Kidney epithelial cell (primary cell): ENCODE results near the gene CTIF. TPM values are rescaled to one million over a fixed set of nuclear protein-coding genes. Genes with fewer than 3 reads are reported as not detected.

ENCODE experiments used
- DNase-seq: peaks from one replicate; pipeline ENCODE4 v3.0.0-alpha.2; 2010; ENCODE audit warnings: low read depth
- H3K27me3 ChIP-seq: 2 replicates; pipeline ENCODE4 v1.6.0; 2011; ENCODE audit warnings: low read length; ENCODE audit not compliant: control insufficient read depth, insufficient read depth
- H3K36me3 ChIP-seq: 2 replicates; pipeline ENCODE4 v1.5.1; 2011; ENCODE audit warnings: low read length; ENCODE audit not compliant: control insufficient read depth, insufficient read depth
- H3K4me3 ChIP-seq: 2 replicates; pipeline ENCODE4 v1.5.1; 2011; ENCODE audit warnings: low read depth, mild to moderate bottlenecking, control low read depth, low read length
- total RNA-seq: library from RNA; depleted of rRNA; stranded (reverse); fragments of >200 nt; gene quantifications from 2 replicates; pipeline ENCODE4 v1.2.3, GENCODE V29; 2015
- TF ChIP-seq, protein P1 (sequence below): IDR thresholded peaks from 2 replicates; pipeline ENCODE4 v1.5.1; 2011; ENCODE audit warnings: mild to moderate bottlenecking, moderate library complexity, low read length, control low read depth, inconsistent platforms; ENCODE audit not compliant: insufficient read depth, poor library complexity, severe bottlenecking

The CTIF gene
- total RNA-seq, 1 donor from 2014 or later, result 24.3 TPM

DNA sequence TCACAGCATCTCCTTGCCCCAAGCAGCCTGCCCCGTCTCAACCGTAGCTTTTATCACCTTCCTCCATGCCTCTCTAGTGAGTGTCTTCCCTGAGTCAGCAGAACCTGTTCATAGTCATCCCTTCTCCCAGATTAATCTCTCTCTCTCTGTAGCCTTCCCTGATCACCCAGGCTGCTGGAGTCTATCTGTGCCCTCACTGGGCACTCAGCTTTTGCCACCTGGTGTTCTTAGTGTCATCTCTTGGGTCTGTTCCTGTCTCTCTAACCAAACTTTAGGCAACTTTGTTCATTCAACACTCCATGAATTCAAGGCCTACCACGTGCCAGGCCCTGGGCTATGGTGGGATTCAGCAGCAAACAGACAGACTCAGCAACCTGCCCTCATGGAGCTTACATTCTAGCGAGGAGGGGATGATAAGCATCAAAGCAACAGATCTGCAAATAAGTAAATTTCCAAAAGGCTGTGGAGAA is 252.8 kb downstream of the CTIF start:
- no peak for DNase-seq
- TF ChIP-seq, protein P1, sequence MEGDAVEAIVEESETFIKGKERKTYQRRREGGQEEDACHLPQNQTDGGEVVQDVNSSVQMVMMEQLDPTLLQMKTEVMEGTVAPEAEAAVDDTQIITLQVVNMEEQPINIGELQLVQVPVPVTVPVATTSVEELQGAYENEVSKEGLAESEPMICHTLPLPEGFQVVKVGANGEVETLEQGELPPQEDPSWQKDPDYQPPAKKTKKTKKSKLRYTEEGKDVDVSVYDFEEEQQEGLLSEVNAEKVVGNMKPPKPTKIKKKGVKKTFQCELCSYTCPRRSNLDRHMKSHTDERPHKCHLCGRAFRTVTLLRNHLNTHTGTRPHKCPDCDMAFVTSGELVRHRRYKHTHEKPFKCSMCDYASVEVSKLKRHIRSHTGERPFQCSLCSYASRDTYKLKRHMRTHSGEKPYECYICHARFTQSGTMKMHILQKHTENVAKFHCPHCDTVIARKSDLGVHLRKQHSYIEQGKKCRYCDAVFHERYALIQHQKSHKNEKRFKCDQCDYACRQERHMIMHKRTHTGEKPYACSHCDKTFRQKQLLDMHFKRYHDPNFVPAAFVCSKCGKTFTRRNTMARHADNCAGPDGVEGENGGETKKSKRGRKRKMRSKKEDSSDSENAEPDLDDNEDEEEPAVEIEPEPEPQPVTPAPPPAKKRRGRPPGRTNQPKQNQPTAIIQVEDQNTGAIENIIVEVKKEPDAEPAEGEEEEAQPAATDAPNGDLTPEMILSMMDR, result no peak
- Histone ChIP-seq H3K4me3 (no peak overlapping the region), H3K27me3 (no peaks in the 10 kb centered on the region), H3K36me3 (no peaks in the 10 kb centered on the region)

DNA sequence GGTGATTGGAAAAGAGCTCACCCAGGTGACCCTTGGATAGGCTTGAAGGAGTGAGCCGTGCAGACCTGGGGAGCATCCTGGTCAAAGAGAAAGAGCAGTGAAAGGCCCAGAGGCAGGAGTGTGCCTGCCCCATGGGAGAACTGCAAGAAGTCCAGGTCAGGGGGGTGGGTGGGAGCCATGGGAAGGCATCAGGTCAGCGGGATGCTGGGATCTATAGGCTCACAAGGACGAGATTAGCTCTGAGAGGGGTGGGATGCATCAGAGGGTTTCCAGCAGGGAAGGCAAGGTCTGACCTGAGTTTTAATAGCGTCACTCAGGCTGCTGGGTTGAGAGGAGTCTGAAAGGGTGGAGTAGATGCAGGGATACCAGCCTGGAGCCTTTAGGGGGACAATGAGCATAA is 253.3 kb downstream of the CTIF start:
- H3K27me3 ChIP-seq, result no peaks in the 10 kb centered on the region
- H3K36me3 ChIP-seq, result no peaks in the 10 kb centered on the region
- TF ChIP-seq, protein P1, result no peak
- H3K4me3 ChIP-seq, result no peak overlapping the region
- no peak for DNase-seq

DNA sequence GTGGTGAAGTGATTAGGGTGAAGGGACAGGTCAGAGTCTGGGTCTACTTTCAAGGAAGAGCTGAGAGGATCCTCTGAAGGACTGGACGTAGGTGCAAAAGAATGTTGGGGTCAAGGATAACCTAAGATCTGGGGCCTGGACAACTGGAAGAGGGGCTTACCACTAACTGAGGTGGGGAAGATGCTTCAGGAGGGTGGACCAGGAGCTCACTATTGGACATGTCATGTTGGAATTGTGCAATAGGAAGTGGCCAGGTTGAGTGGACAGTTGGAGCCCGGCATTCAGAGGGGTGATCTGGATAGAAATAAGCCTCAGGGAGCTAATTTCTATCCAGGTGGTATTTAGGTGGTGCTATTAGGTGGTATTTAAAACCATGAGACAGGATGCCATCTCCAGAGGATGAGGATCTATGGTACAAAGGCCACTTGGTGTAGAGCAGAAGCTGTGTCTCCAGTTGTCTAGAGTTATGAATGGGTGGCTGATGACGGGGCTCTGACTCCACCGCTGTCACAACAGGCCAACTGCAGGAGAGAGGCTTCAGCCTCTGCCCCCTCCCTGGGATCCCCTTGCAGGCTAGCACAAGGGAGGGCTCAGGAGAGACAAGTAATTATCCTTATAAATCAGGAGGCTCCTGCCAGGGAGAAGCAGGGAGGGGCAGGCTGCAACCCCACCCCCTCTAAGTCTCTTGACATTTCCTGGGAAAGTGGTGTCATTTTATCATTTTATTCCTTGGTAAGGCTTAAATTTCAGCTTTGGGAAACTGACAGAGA is 254.0 kb downstream of the CTIF start:
- H3K4me3 ChIP-seq, result no peak overlapping the region
- TF ChIP-seq, protein P1, result no peak
- no peak for DNase-seq
- H3K36me3 ChIP-seq, result no peaks in the 10 kb centered on the region
- no peaks in the 10 kb centered on the region for H3K27me3 ChIP-seq

DNA sequence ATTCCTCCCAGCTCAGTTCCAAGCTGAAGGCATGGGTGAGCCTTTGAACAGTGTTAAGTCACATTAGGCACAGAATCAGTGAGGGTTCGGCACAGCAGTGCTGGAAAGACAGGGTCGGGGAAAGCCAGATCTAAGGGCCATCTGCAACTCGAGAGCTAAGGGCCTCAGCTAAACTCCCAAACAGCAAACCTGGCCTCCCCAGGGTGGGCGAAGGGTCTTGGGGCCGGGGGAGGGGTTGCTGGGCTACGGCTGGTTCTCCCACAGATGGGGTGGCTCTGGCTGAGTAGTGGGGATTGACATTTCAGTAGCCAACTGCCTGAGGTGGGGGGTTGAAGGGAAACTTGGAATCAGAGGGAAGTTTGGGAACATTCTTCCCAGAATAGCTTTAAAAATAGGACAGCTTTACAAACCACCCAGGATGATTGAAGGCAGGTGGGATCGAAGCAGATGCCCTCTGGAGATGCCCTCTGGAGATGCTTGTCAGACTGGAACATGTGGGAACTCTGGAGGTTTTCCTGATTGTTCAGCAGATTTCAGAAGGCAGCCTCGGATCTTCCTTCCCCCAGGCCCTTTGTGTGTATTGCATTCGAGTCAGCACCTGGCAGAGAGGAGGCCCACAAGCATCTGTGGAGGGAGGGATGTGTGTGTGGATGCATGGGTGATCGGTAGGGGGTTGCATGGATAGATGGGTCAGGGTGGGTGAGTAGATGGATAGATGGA is 255.6 kb downstream of the CTIF start:
- Histone ChIP-seq H3K4me3 (no peak overlapping the region), H3K27me3 (no peaks in the 10 kb centered on the region), H3K36me3 (no peaks in the 10 kb centered on the region)
- DNase-seq, result no peak
- TF ChIP-seq, protein P1, result no peak

DNA sequence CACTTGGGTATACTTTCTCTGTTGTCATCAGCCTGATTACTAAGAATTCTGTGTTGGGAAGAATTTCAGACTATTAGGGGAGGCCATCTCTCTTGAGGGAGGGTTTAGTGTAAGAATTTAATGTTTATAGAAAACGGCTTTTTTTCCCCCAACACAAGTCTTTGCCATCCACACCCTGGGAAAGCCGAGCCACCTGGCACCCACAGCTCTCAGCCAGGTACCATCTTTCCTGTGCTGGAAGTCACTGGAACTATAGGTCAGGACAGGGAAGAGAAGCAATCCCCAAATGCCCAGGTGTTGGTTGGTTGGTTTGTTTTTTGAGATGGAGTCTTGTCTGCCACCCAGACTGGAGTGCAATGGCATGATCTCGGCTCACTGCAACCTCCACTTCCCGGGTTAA is 256.9 kb downstream of the CTIF start:
- TF ChIP-seq, protein P1, result no peak

More for the DNA sequence above, 256.9 kb downstream of the CTIF start:
- no peaks in the 10 kb centered on the region for H3K27me3 ChIP-seq
- H3K4me3 ChIP-seq, result no peak overlapping the region
- no peaks in the 10 kb centered on the region for H3K36me3 ChIP-seq
- DNase-seq, result no peak
